Kidney (tissue), 14 donors: ENCODE data around the gene ARID1B. TPM values are rescaled to one million over a fixed set of nuclear protein-coding genes. Genes with fewer than 3 reads are reported as not detected.

Experiments
- DNase-seq, 5 donors: peaks; one replicate each; pipeline ENCODE4 v3.0.0-alpha.2; 2013 to 2020
- FAIRE-seq: peaks from 2 replicates; lab custom pipeline; 2012; peaks lifted over from hg19 to GRCh38; lab: Jason Lieb, UNC
- H3K27ac ChIP-seq, 2 donors: one replicate each; pipeline ENCODE4 v1.7.0; 2013; ENCODE audit warnings: low read depth in 2 of 2, low read length in 2 of 2, inconsistent platforms in 1 of 2
- H3K27me3 ChIP-seq: one replicate; pipeline ENCODE4 v1.7.1; 2013; ENCODE audit warnings: low read length, inconsistent platforms; ENCODE audit not compliant: control insufficient read depth, insufficient read depth
- H3K36me3 ChIP-seq, 3 donors: one replicate each; pipeline versions ENCODE4 v1.7.0 to v1.7.1; 2013; ENCODE audit warnings: low read length in 3 of 3, control low read depth in 1 of 3, inconsistent platforms in 1 of 3; ENCODE audit not compliant: insufficient read depth in 3 of 3, control insufficient read depth in 2 of 3
- H3K4me1 ChIP-seq, 3 donors: one replicate each; pipeline versions ENCODE4 v1.7.0 to v1.7.1; 2013; ENCODE audit warnings: low read length in 3 of 3, inconsistent platforms in 1 of 3, low read depth in 1 of 3; ENCODE audit not compliant: control insufficient read depth in 2 of 3, insufficient read depth in 2 of 3
- H3K4me3 ChIP-seq, 3 donors: one replicate each; pipeline versions ENCODE4 v1.7.0 to v1.8.1; 2013; ENCODE audit warnings: low read length in 3 of 3, control low read depth in 1 of 3, inconsistent platforms in 1 of 3
- H3K9ac ChIP-seq, 3 donors: one replicate each; pipeline versions ENCODE4 v1.7.0 to v1.7.1; 2013; ENCODE audit warnings: low read length in 3 of 3, control low read depth in 1 of 3, inconsistent platforms in 1 of 3
- H3K9me3 ChIP-seq, 3 donors: one replicate each; pipeline versions ENCODE4 v1.7.0 to v1.7.1; 2013; ENCODE audit warnings: low read length in 3 of 3, control low read depth in 1 of 3, inconsistent platforms in 1 of 3; ENCODE audit not compliant: control insufficient read depth in 2 of 3, insufficient read depth in 1 of 3
- CTCF ChIP-seq: IDR thresholded peaks from 3 replicates; pipeline ENCODE4 v1.5.1; 2012; ENCODE audit warnings: mild to moderate bottlenecking, moderate library complexity, borderline replicate concordance; ENCODE audit not compliant: insufficient read depth; ENCODE audit errors: extremely low read depth
- intact Hi-C: fragments of 100-400 bp; cut with DNase I; formaldehyde crosslinking; loops from one replicate; pipeline ENCODE4 v1.11.1; 2022
- polyA plus RNA-seq: library from polyadenylated mRNA; stranded (reverse); fragments of 350-450 nt; fragmentation: Illumina TruSeq; extraction: RNeasy Lipid Tissue Mini Kit (QIAGEN cat#74804); gene quantifications from one replicate; pipeline ENCODE4 v1.2.3, GENCODE V29; 2014; ENCODE audit warnings: low read depth, low replicate concordance; ENCODE audit not compliant: insufficient read depth
- total RNA-seq: library from RNA; stranded (reverse); fragmentation: NEBNext Ultra II Directional; extraction: Animal tissue kit (Norgen Biotek cat#: 25700); gene quantifications from one replicate; pipeline ENCODE4 v1.2.1, GENCODE V29; 2021
- donor health status: control.
- donor health status: control.
- donor health status: control.
- donor health status: control.
- donor health status: control.
- donor health status: DM: yes; HTN: yes; CAD: no.
- donor health status: Normal renal cell carcinoma (clear cell type).

The ARID1B gene
- total and polyA plus RNA-seq, 2 donors from 2014 or later, result 16.4 to 110 TPM

GRCh38 chr6:157229132-157229618 is 452.0 kb downstream of the ARID1B start:
- no peak for TF ChIP-seq CTCF
- Histone ChIP-seq H3K36me3 (no peaks in the 10 kb centered on the region), H3K27me3 (no peaks in the 10 kb centered on the region), H3K9me3 (no peaks in the 10 kb centered on the region), H3K27ac (no peak overlapping the region), H3K4me1 (peaks cover 0 to 16% (median 0%) of the 10 kb centered on the region in 3 donors), H3K4me3 (no peak overlapping the region), H3K9ac (no peak overlapping the region)
- FAIRE-seq, result no peak
- DNase-seq, result peak in 1 of 5 donors; percentile 32
- intact Hi-C loops, result loop anchor here (10.0 kb wide), 1 partner anchor 46 kb away; no protein-coding TSS in a partner anchor

- no peaks in the 10 kb centered on the region for H3K9me3 ChIP-seq
- peak in 2 of 5 donors; percentile 7 to 40 for DNase-seq
- FAIRE-seq, result no peak
- H3K27ac ChIP-seq, result no peak overlapping the region
- no peak overlapping the region for H3K9ac ChIP-seq
- no peak for TF ChIP-seq CTCF
- no peaks in the 10 kb centered on the region for H3K27me3 ChIP-seq
- no peaks in the 10 kb centered on the region for H3K36me3 ChIP-seq
- peaks cover 0 to 16% (median 0%) of the 10 kb centered on the region in 3 donors for H3K4me1 ChIP-seq
- no peak overlapping the region for H3K4me3 ChIP-seq
- intact Hi-C loops, result loop anchor here (10.0 kb wide), 1 partner anchor 45 kb away; no protein-coding TSS in a partner anchor
These were observed 452.5 kb downstream of the ARID1B start for GRCh38 chr6:157229713-157230112.

- H3K9ac ChIP-seq, result no peak overlapping the region
- H3K9me3 ChIP-seq, result no peaks in the 10 kb centered on the region
- FAIRE-seq (no peak), DNase-seq (no peak)
- no peaks in the 10 kb centered on the region for H3K36me3 ChIP-seq
- H3K4me3 ChIP-seq, result no peak overlapping the region
- no peak for TF ChIP-seq CTCF
- H3K27me3 ChIP-seq, result no peaks in the 10 kb centered on the region
- intact Hi-C loops, result no loop called here
- no peak overlapping the region for H3K27ac ChIP-seq
- peaks cover 0 to 21% (median 0%) of the 10 kb centered on the region in 3 donors for H3K4me1 ChIP-seq
These were observed 453.7 kb downstream of the ARID1B start for GRCh38 chr6:157230910-157231309.
